SK-N-SH treated with all-trans-retinoic acid at 6 μM for 48 hours (cell line): ENCODE results near the gene FASLG.

Experiments used
- ATAC-seq: fragments of 200-7000 bp; cut with Tn5 transposase; 3 replicates; pipeline ENCODE4 v1.9.1; 2020; ENCODE audit warnings: mild to moderate bottlenecking, moderate library complexity
- ARNTL ChIP-seq: fragments of 450-650 bp; formaldehyde crosslinking; IDR thresholded peaks from 2 replicates; pipeline ENCODE4 v1.5.0; 2020; ENCODE audit warnings: low read depth, mild to moderate bottlenecking, moderate library complexity, borderline replicate concordance
- BACH2 ChIP-seq: fragments of 250-450 bp; sonication (Bioruptor Pico); IDR thresholded peaks from 2 replicates; pipeline ENCODE4 v1.9.0; 2021; ENCODE audit warnings: mild to moderate bottlenecking, borderline replicate concordance
- CSDC2 ChIP-seq: fragments of 250-450 bp; sonication (Bioruptor Pico); IDR thresholded peaks from 2 replicates; pipeline ENCODE4 v1.5.0; 2020; ENCODE audit warnings: mild to moderate bottlenecking, moderate library complexity
- CSRNP3 ChIP-seq: fragments of 250-450 bp; sonication (Bioruptor Pico); IDR thresholded peaks from 2 replicates; pipeline ENCODE4 v1.5.1; 2021; ENCODE audit warnings: mild to moderate bottlenecking, moderate library complexity
- ESRRG ChIP-seq: fragments of 250-450 bp; sonication (Bioruptor Pico); IDR thresholded peaks from 2 replicates; pipeline ENCODE4 v1.6.1; 2021; ENCODE audit warnings: mild to moderate bottlenecking
- GLIS3 ChIP-seq: fragments of 250-450 bp; sonication (Bioruptor Pico); IDR thresholded peaks from 2 replicates; pipeline ENCODE4 v1.5.0; 2020; ENCODE audit warnings: mild to moderate bottlenecking, moderate library complexity
- ISL1 ChIP-seq: fragments of 250-450 bp; sonication (Bioruptor Pico); IDR thresholded peaks from 2 replicates; pipeline ENCODE4 v2.1.2; 2022; ENCODE audit warnings: mild to moderate bottlenecking, moderate library complexity
- OSR1 ChIP-seq: fragments of 250-450 bp; sonication (Bioruptor Pico); IDR thresholded peaks from 2 replicates; pipeline ENCODE4 v1.8.0; 2022; ENCODE audit warnings: moderate library complexity, mild to moderate bottlenecking, inconsistent platforms
- POU6F1 ChIP-seq: fragments of 250-450 bp; sonication (Bioruptor Pico); IDR thresholded peaks from 2 replicates; pipeline ENCODE4 v1.8.0; 2021; ENCODE audit warnings: low read depth, mild to moderate bottlenecking, moderate library complexity, borderline replicate concordance
- PPARA ChIP-seq: fragments of 250-450 bp; sonication (Bioruptor Pico); IDR thresholded peaks from 2 replicates; pipeline ENCODE4 v1.5.0; 2020; ENCODE audit warnings: mild to moderate bottlenecking, borderline replicate concordance
- RARB ChIP-seq: fragments of 250-450 bp; sonication (Bioruptor Pico); IDR thresholded peaks from 2 replicates; pipeline ENCODE4 v1.8.0; 2021; ENCODE audit warnings: mild to moderate bottlenecking, moderate library complexity
- SNAI2 ChIP-seq: fragments of 250-450 bp; sonication (Bioruptor Pico); IDR thresholded peaks from 2 replicates; pipeline ENCODE4 v1.5.0; 2020; ENCODE audit warnings: mild to moderate bottlenecking, moderate library complexity
- TCF4 ChIP-seq: fragments of 250-450 bp; sonication (Bioruptor Pico); IDR thresholded peaks from 2 replicates; pipeline ENCODE4 v1.8.0; 2021; ENCODE audit warnings: mild to moderate bottlenecking, moderate library complexity, borderline replicate concordance
- TOX ChIP-seq: fragments of 250-450 bp; sonication (Bioruptor Pico); IDR thresholded peaks from 2 replicates; pipeline ENCODE4 v1.8.0; 2021; ENCODE audit warnings: mild to moderate bottlenecking, moderate library complexity, borderline replicate concordance
- ZC3H10 ChIP-seq: fragments of 250-450 bp; sonication (Bioruptor Pico); IDR thresholded peaks from 2 replicates; pipeline ENCODE4 v1.5.1; 2021; ENCODE audit warnings: mild to moderate bottlenecking, moderate library complexity
- ZFP3 ChIP-seq: fragments of 250-450 bp; sonication (Bioruptor Pico); IDR thresholded peaks from 2 replicates; pipeline ENCODE4 v1.5.0; 2020; ENCODE audit warnings: mild to moderate bottlenecking, moderate library complexity
- ZFP30 ChIP-seq: fragments of 450-650 bp; formaldehyde crosslinking; IDR thresholded peaks from 2 replicates; pipeline ENCODE4 v1.5.0; 2022; ENCODE audit warnings: mild to moderate bottlenecking, moderate library complexity
- ZNF565 ChIP-seq: fragments of 450-650 bp; formaldehyde crosslinking; conservative IDR thresholded peaks from 2 replicates; pipeline ENCODE4 v1.5.0; 2020; ENCODE audit warnings: low read depth, mild to moderate bottlenecking, moderate library complexity
- ZNF70 ChIP-seq: fragments of 450-650 bp; formaldehyde crosslinking; IDR thresholded peaks from 2 replicates; pipeline ENCODE4 v1.5.0; 2020; ENCODE audit warnings: mild to moderate bottlenecking, moderate library complexity
- TF ChIP-seq, protein P1 (sequence below): fragments of 250-450 bp; sonication (Bioruptor Pico); IDR thresholded peaks from 2 replicates; pipeline ENCODE4 v1.8.0; 2020; ENCODE audit warnings: mild to moderate bottlenecking, moderate library complexity, borderline replicate concordance
- TF ChIP-seq, protein P2 (sequence below): fragments of 250-450 bp; sonication (Bioruptor Pico); IDR thresholded peaks from 2 replicates; pipeline ENCODE4 v1.5.0; 2020; ENCODE audit warnings: mild to moderate bottlenecking, moderate library complexity

The FASLG gene

DNA sequence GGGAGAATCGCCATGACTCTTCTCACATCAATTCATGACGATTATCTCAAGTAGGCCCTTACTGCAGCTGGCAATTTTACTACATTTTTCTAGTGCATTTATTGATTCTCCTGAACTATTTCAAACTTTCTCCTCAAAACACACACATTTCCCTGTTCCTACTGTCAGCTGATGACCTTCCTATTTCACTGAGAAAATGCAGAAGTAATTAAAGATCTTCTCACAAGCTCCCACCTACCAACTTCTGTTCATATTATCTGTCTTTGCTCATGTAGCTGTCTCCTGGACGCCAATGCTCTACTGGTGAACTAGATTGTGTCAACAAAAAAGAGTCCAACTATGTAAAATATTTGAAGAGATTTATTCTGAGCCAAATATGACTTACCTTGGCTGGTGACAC lies 36.4 kb upstream of the FASLG start:
- no peak for ATAC-seq
- TF ChIP-seq ZFP3 (CRISPR knock-in tag) = no peak
- no peak for TF ChIP-seq ESRRG
- TF ChIP-seq ZFP30 (CRISPR knock-in tag) = no peak
- TF ChIP-seq, protein P1, sequence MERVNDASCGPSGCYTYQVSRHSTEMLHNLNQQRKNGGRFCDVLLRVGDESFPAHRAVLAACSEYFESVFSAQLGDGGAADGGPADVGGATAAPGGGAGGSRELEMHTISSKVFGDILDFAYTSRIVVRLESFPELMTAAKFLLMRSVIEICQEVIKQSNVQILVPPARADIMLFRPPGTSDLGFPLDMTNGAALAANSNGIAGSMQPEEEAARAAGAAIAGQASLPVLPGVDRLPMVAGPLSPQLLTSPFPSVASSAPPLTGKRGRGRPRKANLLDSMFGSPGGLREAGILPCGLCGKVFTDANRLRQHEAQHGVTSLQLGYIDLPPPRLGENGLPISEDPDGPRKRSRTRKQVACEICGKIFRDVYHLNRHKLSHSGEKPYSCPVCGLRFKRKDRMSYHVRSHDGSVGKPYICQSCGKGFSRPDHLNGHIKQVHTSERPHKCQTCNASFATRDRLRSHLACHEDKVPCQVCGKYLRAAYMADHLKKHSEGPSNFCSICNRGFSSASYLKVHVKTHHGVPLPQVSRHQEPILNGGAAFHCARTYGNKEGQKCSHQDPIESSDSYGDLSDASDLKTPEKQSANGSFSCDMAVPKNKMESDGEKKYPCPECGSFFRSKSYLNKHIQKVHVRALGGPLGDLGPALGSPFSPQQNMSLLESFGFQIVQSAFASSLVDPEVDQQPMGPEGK (CRISPR knock-in tag) = no peak
- no peak for TF ChIP-seq ZC3H10 (CRISPR knock-in tag)
- TF ChIP-seq ZNF565 = no peak
- no peak for TF ChIP-seq CSRNP3 (CRISPR knock-in tag)
- no peak for TF ChIP-seq ISL1 (CRISPR knock-in tag)
- no peak for TF ChIP-seq PPARA (CRISPR knock-in tag)
- no peak for TF ChIP-seq TOX (CRISPR knock-in tag)
- TF ChIP-seq RARB (CRISPR knock-in tag) = no peak
- no peak for TF ChIP-seq ZNF70 (CRISPR knock-in tag)
- no peak for TF ChIP-seq OSR1 (CRISPR knock-in tag)
- TF ChIP-seq ARNTL = no peak

- no peak for ATAC-seq
- no peak for TF ChIP-seq SNAI2 (CRISPR knock-in tag)
- no peak for TF ChIP-seq ZC3H10 (CRISPR knock-in tag)
- no peak for TF ChIP-seq ZNF565
- no peak for TF ChIP-seq TCF4 (CRISPR knock-in tag)
- no peak for TF ChIP-seq GLIS3 (CRISPR knock-in tag)
- TF ChIP-seq BACH2 (CRISPR knock-in tag) = no peak
- TF ChIP-seq TOX (CRISPR knock-in tag) = no peak
- TF ChIP-seq, protein P2, sequence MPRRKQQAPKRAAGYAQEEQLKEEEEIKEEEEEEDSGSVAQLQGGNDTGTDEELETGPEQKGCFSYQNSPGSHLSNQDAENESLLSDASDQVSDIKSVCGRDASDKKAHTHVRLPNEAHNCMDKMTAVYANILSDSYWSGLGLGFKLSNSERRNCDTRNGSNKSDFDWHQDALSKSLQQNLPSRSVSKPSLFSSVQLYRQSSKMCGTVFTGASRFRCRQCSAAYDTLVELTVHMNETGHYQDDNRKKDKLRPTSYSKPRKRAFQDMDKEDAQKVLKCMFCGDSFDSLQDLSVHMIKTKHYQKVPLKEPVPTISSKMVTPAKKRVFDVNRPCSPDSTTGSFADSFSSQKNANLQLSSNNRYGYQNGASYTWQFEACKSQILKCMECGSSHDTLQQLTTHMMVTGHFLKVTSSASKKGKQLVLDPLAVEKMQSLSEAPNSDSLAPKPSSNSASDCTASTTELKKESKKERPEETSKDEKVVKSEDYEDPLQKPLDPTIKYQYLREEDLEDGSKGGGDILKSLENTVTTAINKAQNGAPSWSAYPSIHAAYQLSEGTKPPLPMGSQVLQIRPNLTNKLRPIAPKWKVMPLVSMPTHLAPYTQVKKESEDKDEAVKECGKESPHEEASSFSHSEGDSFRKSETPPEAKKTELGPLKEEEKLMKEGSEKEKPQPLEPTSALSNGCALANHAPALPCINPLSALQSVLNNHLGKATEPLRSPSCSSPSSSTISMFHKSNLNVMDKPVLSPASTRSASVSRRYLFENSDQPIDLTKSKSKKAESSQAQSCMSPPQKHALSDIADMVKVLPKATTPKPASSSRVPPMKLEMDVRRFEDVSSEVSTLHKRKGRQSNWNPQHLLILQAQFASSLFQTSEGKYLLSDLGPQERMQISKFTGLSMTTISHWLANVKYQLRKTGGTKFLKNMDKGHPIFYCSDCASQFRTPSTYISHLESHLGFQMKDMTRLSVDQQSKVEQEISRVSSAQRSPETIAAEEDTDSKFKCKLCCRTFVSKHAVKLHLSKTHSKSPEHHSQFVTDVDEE (CRISPR knock-in tag) = no peak
- TF ChIP-seq PPARA (CRISPR knock-in tag) = no peak
- no peak for TF ChIP-seq ESRRG
- no peak for TF ChIP-seq ISL1 (CRISPR knock-in tag)
- no peak for TF ChIP-seq OSR1 (CRISPR knock-in tag)
- TF ChIP-seq POU6F1 (CRISPR knock-in tag) = no peak
- TF ChIP-seq CSRNP3 (CRISPR knock-in tag) = no peak
These were observed 35.2 kb upstream of the FASLG start for GRCh38 chr1:172623748-172624147.

GRCh38 chr1:172626845-172627244 lies 32.1 kb upstream of the FASLG start:
- no peak for TF ChIP-seq RARB (CRISPR knock-in tag)
- TF ChIP-seq ZNF565 = no peak
- no peak for TF ChIP-seq SNAI2 (CRISPR knock-in tag)
- TF ChIP-seq GLIS3 (CRISPR knock-in tag) = no peak
- TF ChIP-seq, protein P1 (CRISPR knock-in tag) = no peak
- TF ChIP-seq ZFP3 (CRISPR knock-in tag) = no peak
- no peak for TF ChIP-seq ISL1 (CRISPR knock-in tag)
- TF ChIP-seq CSDC2 (CRISPR knock-in tag) = no peak
- no peak for TF ChIP-seq ESRRG
- ATAC-seq = no peak
